LNCAP (cell line): Measurements from ENCODE around the gene MTA1.

Experiments
- TF ChIP-seq, protein P1 (sequence below): fragments of 450-650 bp; IDR thresholded peaks from 2 replicates; pipeline ENCODE4 v1.5.1; 2017; ENCODE audit warnings: mild to moderate bottlenecking

The MTA1 gene

DNA sequence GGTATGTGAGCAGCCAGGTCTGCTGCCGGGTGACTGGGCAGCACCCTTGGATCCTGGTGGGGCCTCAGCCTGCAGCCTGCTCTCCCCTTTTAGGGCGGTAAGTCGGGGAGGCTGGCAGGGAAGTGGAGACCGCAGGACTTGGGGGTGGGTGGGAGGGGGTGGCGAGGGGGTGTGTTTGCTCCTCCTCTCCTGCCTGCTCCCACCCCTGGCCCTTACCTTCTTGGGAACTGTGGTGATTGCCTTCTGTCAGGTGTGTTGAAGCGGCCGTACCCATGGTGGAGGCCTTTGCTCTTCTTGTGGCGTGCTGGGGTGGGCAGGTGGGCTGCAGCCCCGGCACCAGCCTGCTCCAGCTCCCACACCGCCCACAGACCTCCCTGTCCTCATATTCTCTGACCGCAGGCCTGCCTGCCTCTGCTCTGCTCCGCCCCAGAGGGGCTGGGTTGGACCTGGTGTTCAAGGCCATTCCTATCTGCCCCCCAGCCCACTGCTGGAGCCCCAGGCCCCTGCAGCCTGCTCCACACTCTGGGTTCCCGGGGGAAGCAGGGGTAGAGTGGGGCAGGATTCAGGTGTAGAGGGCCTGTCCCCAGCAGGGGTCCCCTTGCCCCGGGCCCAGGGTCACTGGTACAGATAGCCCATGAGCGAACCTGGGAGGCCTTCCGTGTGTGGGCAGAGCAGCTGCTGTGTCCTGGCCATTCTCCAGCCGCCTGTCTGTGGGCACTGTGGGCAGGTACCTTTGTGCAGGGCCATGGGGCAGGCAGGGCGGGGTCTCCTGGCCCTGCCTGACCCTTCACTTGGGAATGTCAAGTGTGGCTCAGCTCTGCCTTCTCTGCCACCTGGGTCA is 76.6 kb downstream of the MTA1 start:
- TF ChIP-seq, protein P1, sequence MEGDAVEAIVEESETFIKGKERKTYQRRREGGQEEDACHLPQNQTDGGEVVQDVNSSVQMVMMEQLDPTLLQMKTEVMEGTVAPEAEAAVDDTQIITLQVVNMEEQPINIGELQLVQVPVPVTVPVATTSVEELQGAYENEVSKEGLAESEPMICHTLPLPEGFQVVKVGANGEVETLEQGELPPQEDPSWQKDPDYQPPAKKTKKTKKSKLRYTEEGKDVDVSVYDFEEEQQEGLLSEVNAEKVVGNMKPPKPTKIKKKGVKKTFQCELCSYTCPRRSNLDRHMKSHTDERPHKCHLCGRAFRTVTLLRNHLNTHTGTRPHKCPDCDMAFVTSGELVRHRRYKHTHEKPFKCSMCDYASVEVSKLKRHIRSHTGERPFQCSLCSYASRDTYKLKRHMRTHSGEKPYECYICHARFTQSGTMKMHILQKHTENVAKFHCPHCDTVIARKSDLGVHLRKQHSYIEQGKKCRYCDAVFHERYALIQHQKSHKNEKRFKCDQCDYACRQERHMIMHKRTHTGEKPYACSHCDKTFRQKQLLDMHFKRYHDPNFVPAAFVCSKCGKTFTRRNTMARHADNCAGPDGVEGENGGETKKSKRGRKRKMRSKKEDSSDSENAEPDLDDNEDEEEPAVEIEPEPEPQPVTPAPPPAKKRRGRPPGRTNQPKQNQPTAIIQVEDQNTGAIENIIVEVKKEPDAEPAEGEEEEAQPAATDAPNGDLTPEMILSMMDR, result no peak

DNA sequence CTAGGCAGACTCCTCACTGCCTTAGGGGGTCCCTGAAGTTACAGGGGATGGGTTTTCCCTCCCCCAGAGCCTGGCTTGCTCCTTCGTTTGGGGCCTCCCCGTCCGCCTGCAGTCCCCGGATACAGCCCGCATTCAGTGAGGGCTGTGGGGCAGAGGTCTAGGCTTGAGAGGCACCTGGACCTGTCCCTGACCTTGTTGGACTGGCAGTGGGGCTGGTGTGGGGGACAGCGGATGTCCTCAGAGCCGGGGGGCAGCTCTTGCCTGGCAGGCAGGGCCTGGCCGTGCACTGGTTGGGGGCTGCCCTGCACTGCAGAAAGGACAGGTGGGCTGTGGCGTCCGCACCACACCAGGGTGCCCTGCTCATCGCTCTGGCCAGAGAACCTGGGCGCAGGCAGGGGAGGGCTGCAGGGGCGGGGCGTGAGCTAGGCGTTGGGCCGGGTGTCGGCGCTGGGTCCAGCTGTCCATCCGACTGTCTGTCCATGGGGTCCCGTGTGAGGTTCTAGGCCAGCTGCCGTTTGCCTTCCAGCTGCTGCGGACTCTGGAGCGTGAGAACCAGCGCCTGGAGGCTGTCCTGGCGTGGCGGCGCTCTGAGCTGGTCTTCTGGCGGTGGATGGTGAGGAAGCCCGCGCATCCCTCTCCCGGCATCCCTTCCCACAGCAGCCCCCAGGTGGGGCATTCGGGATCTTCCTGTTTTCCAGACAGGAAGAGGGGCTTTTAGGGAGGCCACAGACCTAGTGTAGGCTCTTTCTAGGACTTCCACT is 77.4 kb downstream of the MTA1 start:
- TF ChIP-seq, protein P1, result no peak

DNA sequence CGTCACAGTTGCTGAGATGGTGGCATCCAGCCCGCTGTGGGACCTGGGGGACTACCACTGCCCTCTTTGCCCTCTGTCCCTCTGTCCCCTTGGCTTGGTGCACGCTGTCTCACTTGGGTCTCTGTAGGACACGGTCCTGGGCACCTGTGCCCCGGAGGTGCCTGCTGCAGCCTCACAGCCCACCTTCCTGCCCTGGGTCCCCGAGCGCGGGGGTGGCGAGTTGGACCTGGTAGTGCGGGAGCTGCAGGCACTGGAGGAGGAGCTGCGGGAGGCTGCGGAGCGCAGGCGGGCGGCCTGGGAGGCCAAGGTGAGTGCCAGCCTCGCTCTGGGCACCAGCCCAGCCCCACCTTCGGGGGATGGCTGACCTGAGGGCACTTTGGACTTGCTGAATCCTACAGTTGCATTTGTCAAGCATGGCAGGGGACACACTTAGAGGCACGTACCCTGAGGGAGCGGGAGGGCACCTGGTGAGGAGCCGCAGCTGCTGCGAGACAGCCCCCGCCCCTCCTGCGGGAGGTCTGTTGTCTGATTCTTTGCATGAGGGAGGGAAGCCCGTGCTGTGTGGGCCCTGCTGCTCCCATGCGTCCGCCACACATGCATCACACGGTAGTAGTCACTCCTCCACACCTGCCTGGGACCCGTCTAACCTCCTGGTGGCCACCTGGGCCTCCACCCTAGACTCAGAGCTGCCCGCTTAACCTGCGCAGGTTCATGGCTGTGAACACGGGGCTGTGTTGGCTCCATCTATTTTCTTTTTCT is 78.2 kb downstream of the MTA1 start:
- TF ChIP-seq, protein P1, result no peak

DNA sequence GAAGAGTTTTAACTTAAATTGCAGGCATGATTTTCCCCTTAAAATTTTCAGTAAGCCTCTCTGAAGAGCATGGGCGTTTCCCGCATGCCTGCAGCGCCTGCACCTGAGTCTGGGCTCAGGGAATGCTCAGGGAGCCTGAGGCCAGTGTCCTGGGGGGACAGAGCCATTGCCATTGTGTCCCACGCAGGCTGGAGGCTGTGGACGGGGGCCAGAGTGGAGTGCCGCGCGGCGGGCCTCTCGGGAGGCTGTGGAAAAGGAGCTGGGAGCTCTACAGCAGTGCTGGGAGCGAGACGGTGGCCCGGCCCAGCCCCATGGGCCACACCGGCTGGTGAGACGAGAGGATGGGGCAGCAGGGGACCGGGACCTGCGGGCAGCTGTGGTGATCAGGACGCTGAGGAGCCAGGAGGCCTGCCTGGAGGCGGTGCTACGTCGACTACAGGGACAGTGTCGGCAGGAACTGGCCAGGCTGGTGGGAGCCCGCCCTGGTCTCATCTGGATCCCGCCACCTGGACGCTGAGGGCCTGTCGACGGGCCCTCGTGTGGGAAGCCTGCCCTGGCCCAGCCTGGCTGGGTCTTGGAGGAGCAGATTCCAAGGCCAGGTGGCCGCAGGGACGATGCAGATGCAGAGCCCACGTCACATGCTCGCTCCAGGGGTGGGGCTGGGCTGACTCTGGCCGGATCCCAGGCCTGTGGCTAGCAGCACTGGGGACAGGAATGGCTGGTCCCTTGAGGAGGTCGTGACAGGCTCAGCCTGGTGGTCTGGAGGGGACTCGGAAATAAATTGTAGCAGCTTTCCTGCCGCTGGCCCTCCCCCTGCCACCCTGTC is 79.0 kb downstream of the MTA1 start:
- TF ChIP-seq, protein P1, result no peak

DNA sequence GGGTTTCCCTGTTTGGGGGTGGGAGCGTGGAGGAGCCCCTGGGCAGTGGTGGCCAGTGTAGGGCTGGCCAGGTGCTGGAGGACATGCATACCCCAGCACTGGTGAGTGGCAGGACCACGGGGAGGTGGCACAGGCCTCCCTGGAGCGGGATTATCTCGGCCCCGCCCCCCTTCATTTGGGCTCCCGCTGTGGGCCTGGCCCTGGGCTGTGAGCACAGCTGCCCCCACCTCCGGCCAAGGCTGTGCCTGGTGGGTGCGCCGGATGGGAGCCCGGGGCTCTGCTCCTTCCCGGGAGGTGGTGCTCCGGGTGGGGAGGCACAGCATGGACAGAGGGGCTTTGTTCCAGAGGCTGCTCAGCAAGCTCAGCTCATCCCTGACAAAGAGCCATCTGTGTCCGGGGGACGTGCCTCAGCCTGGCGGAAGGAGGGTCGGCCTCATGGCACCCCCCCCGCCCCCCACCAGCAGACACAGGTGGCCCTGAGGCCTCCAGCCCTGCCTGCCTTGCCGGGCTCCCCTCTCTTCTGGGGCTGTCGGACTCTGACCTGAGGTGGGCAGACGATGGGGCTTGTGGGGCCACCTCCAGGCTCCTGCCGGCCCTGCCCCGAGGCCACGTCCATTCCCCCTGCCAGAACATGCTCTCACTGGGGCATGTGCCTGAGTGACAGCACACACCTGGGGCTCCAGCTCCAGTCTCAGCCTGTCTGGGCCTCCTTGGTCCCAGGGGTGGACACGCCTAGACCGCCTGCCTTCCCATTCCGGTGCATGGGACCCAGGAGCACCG is 79.8 kb downstream of the MTA1 start:
- TF ChIP-seq, protein P1, result no peak

DNA sequence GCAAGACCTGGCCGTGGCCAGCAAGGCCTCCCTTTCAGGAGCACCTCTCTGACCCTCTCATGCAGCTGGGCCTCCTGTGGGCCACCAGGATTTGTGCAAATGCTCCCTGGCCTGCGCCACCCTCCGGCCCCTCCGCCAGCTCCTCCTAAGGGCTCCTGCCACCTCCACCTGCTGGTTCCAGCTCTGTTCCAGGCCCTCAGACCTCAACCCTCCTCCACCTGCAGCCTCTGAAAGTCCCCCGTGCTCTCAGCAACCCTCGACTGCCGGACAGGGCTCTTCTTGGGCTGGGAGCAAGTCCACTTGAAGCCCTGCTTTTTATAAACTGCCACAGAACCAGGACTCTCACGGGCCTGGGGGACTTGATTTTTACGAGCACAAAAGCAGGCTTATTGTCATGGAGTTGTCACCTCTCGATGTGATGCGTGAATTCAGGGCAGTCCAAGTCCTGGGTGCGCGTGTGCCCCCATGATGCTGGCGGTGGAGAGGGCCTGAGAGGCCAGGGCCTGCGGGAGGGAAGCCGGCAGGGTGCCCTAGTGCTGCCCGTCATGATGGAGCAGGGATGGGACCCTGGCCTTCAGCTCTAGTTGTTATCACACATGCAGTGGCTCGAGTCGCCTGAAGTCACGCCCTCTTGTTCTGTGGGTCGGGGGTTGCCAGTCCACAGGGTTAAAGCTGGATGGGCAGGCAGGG is 80.6 kb downstream of the MTA1 start:
- TF ChIP-seq, protein P1, result no peak
